PC-9 (cell line): Measurements from ENCODE around the gene PTX4.

Experiments used
- CTCF ChIP-seq: fragments of 200-600 bp; sonication (generic); conservative IDR thresholded peaks from 2 replicates; pipeline ENCODE4 v1.6.1; 2017; ENCODE audit warnings: mixed run types, antibody characterized with exemption, mild to moderate bottlenecking, moderate library complexity
- EZH2 ChIP-seq: fragments of 200-600 bp; sonication (generic); IDR thresholded peaks from 2 replicates; pipeline ENCODE4 v1.8.0; 2017; ENCODE audit warnings: antibody characterized with exemption, low read depth

- TF ChIP-seq CTCF (no peak), EZH2 (no peak)
Measured at GRCh38 chr16:1508494-1509187, 19.9 kb upstream of the PTX4 start.
